GM18951 (cell line): ENCODE measurements around the gene DBI.

Experiments
- POLR2A ChIP-seq: IDR thresholded peaks from 4 replicates; pipeline ENCODE4 v1.6.1; 2011; ENCODE audit warnings: mild to moderate bottlenecking; ENCODE audit not compliant: insufficient read length, insufficient read depth; ENCODE audit errors: extremely low read depth
- in situ Hi-C: fragments of 300-500 bp; cut with MboI; formaldehyde crosslinking; loops from one replicate; pipeline ENCODE4 v1.12.0; 2022; ENCODE audit warnings: low sequenced_read_pairs, mixed read lengths, inconsistent platforms; ENCODE audit not compliant: unreplicated experiment

Gene DBI

DNA sequence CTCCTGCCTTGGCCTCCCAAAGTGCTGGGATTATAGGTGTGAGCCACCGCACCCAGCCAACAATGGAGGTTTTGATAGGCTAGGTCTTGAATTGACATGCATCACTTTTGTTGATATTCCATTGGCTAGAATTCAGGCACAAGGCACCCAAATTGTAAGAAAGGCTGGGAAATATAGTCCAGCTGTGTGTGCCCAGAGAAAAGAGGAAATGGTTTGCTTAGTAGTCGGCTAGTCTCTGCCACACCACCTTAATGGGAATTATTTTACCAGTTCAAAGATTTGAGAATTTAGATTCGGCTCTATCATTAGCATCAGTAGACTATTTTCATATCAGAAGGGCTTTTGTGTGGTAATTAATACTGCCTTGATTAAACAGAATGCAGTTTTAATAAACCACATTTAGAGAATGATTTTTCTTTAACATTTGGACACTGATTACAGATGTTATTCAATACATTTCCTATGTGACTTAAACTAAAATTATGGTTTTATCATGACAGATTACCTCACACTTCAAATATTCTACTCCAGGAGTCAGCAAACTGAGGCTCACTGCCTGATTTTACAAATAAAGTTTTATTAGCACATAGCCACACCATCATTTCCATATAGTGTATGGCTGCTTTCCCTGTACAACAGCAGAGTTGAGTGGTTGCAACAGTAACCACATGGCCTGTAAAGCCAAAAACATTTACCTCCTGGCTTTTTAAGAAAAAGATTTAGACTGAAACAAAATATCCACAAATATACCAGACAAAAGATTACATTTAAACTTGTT lies 27.4 kb downstream of the DBI start:
- in situ Hi-C loops, result no loop called here
- no peak for TF ChIP-seq POLR2A

DNA sequence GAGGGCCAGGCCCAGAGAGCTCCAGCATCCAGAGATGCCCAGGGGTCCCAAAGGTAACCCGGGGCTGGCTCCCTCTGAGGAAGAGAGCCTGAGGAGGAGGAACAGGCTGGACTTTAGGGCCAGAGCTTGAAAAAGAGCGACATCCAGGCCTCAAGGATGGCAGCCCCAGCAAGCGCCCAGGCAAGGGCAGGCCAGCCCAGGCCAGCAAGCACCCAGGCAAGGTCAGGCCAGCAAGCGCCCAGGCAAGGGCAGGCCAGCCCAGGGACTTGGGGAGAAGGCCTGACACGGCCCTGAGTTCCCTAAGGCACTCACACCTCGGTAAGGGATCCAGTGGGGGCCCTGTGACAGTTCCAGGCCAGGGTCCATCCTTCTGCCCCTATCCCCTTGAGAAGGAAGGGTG lies 30.4 kb downstream of the DBI start:
- in situ Hi-C loops, result no loop called here
- no peak for TF ChIP-seq POLR2A

DNA sequence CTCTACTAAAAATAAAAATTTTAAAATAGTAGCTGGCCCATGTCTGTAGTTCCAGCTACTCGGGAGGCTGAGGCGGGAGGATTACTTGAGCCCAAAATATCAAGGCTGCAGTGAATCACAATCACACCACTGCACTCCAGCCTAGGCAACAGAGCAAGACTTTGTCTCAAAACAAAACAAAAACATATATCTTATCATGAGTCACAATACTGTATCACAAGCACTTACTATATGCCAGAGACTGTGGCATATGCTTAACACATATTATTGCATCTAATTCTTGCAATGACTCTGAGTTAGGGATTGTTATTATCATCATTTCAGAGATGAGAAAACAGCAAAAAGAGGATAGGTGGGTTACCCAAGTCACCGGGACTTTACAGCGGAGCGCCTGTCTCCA lies 35.3 kb downstream of the DBI start:
- TF ChIP-seq POLR2A, result no peak
- in situ Hi-C loops, result loop anchor here (10.0 to 25.0 kb wide), 2 partner anchors 73 to 260 kb away; no protein-coding TSS in a partner anchor

DNA sequence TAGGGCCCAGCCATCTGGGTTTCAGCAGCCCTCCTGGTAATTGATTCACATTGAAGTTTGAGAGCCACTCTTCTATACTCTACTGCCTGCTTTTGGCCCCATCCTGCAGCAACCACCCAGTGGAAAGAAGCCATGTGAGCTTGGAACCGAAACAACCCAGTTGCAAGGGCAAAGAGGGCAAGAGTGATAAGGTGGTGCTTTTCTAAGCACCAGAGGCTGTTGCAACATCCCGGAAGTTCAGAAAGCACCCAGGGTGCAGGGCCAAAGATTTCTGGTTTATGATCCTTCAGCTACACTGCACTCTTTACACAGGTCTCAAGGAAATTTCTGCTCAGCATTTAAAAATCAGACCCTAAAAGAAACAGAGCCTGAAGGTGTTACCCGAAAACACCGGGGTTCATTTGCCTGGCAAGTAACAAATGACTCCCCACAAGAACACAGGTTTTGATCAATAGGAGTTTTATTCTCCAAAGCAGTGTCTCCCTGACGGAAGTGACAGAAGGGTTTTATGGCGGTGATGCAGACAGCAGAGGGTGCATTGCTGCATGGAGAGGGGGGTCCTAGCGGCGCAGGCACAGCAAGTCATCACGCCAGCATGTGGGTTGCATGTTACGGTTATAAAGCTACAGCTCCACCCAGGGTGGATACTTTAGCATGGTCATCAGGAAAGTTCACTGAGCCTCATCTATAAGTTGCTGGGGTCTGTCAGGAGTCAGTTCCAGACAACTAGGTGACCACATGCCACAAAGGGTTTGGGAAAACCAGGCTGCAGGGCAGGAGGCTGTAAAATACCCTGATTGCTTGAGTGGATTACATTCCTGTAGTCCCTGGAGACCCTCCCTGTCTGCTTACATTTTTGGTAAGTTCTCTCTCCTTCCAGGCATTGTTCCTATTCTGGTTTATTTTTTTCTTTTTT lies 36.1 kb downstream of the DBI start:
- no peak for TF ChIP-seq POLR2A
- in situ Hi-C loops, result loop anchor here (10.0 to 25.0 kb wide), 2 partner anchors 72 to 259 kb away; no protein-coding TSS in a partner anchor

DNA sequence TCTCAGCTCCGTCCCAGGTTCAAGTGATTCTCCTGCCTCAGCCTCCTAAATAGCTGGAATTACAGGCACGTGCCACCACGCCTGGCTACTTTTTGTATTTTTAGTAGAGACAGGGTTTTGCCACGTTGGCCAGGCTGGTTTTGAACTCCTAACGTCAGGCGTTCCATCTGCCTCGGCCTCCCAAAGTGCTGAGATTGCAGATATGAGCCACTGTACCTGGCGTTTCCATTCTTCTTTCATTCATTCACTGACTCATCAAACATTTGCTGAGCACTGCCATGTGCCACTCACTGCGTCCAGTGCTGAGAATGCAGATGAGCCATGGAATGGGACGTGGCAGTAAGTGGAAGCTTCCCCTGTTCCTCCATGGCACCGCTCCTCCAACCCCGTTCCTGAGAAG lies 36.8 kb downstream of the DBI start:
- in situ Hi-C loops, result loop anchor here (10.0 to 25.0 kb wide), 2 partner anchors 71 to 259 kb away; no protein-coding TSS in a partner anchor

DNA sequence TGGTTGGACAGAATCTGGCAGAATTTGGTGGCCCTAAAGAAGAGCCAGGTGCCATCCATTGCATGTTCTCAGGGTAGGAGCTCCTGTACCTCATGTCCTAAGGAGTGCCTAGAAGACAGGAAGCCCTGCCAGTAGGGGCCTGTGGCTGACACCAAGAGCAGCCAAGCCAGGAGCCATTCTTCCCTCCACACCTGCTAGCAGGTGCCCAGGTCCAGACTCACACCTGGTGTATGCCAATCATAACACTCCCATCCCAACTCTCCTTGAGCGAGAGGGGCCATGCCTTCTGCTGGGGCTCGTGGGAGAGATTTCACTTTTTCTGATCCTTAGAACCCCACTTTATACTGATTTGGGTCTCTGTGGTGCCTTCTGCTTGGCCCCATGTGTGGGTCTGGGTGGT lies 38.4 kb downstream of the DBI start:
- TF ChIP-seq POLR2A, result no peak
- in situ Hi-C loops, result loop anchor here (10.0 to 25.0 kb wide), 2 partner anchors 70 to 257 kb away; no protein-coding TSS in a partner anchor

DNA sequence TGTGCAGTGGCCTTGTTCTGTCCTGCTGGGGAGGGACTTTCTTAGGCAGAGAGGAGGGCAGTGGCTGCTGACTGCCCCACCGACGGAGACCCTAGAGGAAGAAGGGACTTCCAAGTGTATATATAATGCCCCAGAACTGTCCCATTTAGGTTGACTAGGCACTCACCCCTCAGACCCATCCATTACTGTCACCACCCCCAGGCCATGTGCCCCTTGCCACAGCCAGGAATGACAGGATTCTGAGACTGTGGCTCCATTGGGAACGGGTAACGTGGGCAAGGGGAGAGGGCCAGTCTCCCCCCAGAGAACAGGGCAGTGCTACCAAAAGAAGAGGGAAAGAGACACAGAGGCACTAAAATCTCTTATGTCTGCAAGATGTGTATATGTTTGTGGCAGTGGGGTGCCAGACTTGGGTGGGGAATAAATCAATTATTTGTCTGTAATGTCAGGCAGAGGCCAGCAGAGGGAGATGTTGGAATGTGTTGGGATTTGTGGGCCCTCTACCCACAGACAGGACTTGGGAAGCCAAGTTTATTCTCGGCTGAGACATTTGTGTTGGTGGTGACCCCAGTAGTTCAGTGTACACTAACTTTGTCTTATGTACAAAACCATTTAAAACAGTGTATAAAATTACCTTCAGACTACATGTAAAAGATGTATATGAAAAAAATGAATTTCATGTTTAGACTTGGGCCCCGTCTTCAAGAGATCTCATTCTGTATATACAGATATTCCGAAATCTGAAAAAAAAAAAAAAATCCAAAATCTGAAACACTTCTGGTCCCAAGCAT lies 40.8 kb downstream of the DBI start:
- in situ Hi-C loops, result loop anchor here (10.0 to 25.0 kb wide), 2 partner anchors 67 to 255 kb away; no protein-coding TSS in a partner anchor
- TF ChIP-seq POLR2A, result no peak

DNA sequence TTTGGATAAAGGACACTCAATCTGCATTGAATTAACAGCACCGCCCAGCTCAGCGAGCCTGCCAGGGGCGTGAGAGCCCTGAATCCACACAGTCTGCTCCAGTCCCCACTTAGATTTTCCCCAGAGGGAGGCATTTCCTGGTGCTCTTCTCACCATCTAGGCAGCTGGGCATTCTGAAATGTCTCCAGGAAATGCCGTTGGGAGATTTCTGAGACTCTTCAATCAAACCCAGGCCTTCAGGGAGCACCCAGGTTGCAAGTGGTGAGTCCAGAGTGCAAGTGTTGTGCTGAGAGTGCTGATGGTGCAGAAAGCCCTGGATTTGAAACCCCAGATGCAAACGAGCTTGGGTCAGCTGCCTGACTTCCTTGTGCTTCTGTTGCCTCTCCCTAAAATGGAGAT lies 41.4 kb downstream of the DBI start:
- TF ChIP-seq POLR2A, result no peak
- in situ Hi-C loops, result loop anchor here (10.0 to 25.0 kb wide), 2 partner anchors 67 to 254 kb away; no protein-coding TSS in a partner anchor

DNA sequence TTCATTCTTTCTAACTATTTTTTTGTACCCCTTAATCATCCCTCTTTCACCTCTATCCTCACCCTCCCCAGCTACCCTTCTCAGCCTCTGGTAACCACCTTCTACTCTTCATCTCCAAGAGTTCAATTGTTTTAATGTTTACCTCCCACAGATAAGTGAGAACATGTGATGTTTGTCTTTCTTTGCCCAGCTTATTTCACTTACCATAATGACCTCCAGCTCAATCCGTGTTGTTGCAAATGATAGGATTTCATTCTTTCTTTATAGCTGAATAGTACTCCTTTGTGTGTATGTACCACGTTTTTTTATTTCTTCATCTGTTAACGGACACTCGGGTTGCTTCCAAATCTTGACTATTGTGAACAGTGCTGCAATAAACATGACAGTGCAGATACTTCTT lies 42.7 kb downstream of the DBI start:
- in situ Hi-C loops, result loop anchor here (10.0 to 25.0 kb wide), 2 partner anchors 65 to 253 kb away; no protein-coding TSS in a partner anchor
- TF ChIP-seq POLR2A, result no peak

DNA sequence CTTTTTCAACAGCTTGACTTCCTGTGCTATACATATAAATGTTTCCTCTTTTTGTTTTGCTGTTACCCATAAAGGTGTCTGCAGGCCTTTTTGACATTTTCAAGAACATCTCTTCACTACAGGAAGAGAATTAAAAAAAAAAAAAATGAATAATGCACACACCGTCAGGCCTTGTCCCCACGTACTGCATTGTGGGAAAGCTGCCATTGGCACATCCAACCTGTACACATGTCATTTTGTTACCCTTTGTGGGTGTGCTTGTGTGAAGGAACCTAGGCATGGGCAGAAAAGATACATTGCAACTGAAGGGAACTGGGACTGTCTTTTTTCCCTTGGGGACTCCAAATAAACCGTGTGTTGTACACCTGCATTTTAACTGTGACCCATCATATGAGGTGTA lies 48.1 kb downstream of the DBI start:
- in situ Hi-C loops, result loop anchor here (25.0 kb wide), 1 partner anchor 247 kb away; no protein-coding TSS in a partner anchor
- no peak for TF ChIP-seq POLR2A

DNA sequence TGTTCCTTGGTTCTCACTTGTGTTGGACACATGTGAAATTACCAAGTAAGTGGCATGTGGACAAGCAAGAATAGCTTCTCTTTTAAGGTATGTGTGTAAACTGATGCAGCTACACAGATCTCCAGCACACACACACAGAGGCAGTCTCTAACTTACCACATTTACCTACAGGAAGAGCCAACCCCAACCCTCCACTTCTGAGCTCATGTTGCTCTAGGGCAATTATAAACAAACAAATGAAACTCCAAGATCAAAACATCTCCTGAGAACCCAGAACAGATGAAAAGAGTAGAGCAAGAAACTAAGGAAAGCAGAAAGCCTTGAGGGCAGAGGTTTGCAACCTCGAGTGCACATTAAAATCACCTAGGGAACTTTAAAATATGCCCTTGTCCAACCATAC lies 48.9 kb downstream of the DBI start:
- no peak for TF ChIP-seq POLR2A
- in situ Hi-C loops, result loop anchor here (25.0 kb wide), 1 partner anchor 247 kb away; no protein-coding TSS in a partner anchor

DNA sequence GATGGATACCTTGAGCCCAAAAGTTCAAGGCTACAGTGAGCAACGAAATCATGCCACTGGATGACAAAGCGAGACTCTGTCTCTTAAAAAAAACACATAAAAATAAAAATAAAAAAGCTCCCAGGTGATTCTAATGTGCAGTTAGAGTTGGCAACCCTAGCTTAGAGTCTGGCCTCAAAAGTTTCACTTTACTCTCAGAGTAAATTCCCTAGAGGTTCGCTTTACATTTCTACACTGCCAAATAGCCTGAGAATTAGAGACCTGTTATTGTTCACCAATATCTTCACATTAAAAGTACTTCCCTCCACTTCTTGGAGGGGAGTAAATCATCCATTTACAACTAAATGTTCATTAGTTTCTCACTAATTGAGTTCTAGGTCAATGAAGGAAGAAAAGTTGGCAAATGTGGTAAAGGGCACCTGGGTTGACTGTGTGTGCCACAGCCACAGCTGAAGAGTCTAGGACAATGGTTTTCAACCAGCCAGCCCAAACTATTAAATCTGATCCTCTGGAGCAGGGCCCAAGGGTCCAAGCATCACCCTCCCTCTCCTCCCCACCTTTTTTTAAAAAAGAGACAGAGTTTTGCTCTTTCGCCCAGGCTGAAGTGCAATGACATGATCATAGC lies 49.6 kb downstream of the DBI start:
- TF ChIP-seq POLR2A, result no peak
- in situ Hi-C loops, result loop anchor here (25.0 kb wide), 1 partner anchor 246 kb away; no protein-coding TSS in a partner anchor
